ENCODE measurements around the gene IL1R1.

Gene IL1R1

GRCh38 chr2:102177814-102178478 is 35.4 kb downstream of the IL1R1 start:
- no peak for DNase-seq

GRCh38 chr2:102179061-102179460 is 36.5 kb downstream of the IL1R1 start:
- DNase-seq = no peak

GRCh38 chr2:102179788-102180686 is 37.5 kb downstream of the IL1R1 start:
- DNase-seq = no peak

- no peak for DNase-seq
Observed at GRCh38 chr2:102180687-102180999, 38.1 kb downstream of the IL1R1 start.

GRCh38 chr2:102181376-102181775 is 38.8 kb downstream of the IL1R1 start:
- DNase-seq = no peak

GRCh38 chr2:102181919-102182635 is 39.5 kb downstream of the IL1R1 start:
- DNase-seq = no peak

GRCh38 chr2:102184018-102184417 is 41.5 kb downstream of the IL1R1 start:
- no peak for DNase-seq

GRCh38 chr2:102184568-102184967 is 42.0 kb downstream of the IL1R1 start:
- DNase-seq = no peak

GRCh38 chr2:102185347-102185746 is 42.8 kb downstream of the IL1R1 start:
- no peak for DNase-seq

GRCh38 chr2:102186791-102187495 is 44.4 kb downstream of the IL1R1 start, which contains the start of gene IL1RL2:
TSS of gene IL1RL2 (plus strand) at chr2:102187023. CDS start at chr2:102187868, 845 bp downstream.
- no peak for DNase-seq

GRCh38 chr2:102187496-102188150 is 45.1 kb downstream of the IL1R1 start:
- no peak for DNase-seq

GRCh38 chr2:102190430-102191107 is 48.0 kb downstream of the IL1R1 start:
- no peak for DNase-seq

GRCh38 chr2:102191501-102191900 is 49.0 kb downstream of the IL1R1 start:
- DNase-seq = no peak

- no peak for DNase-seq
Observed at GRCh38 chr2:102193074-102193473, 50.5 kb downstream of the IL1R1 start.

- DNase-seq = no peak
Observed at GRCh38 chr2:102194609-102195268, 52.2 kb downstream of the IL1R1 start.

GRCh38 chr2:102197389-102198137 is 55.0 kb downstream of the IL1R1 start:
- DNase-seq = peak; percentile 8

- no peak for DNase-seq
Observed at GRCh38 chr2:102200539-102200938, 58.0 kb downstream of the IL1R1 start.

GRCh38 chr2:102204638-102205037 is 62.1 kb downstream of the IL1R1 start:
- no peak for DNase-seq

- DNase-seq = no peak
Observed at GRCh38 chr2:102206666-102207341, 64.3 kb downstream of the IL1R1 start.

- no peak for DNase-seq
Observed at GRCh38 chr2:102208774-102209173, 66.2 kb downstream of the IL1R1 start.

Measured in NK-92 treated with Interleukin-12 subunit alpha and Interleukin-12 subunit beta, amount 100 ng/mL, for 24 hours (cell line).